GM12878 (cell line): ENCODE measurements around the gene EIF2S1. TPM values are rescaled to one million over a fixed set of nuclear protein-coding genes. Genes with fewer than 3 reads are reported as not detected.
A peak's percentile ranks its signal among the peaks of the same experiment; 100 is the strongest.

ENCODE experiments used
- ATF7 ChIP-seq: fragments of 450-650 bp; IDR thresholded peaks from 2 replicates; pipeline ENCODE4 v1.6.1; 2016; ENCODE audit warnings: low read depth, mild to moderate bottlenecking
- BACH1 ChIP-seq: fragments of 450-650 bp; IDR thresholded peaks from 2 replicates; pipeline ENCODE4 v1.6.1; 2017; ENCODE audit warnings: mild to moderate bottlenecking, borderline replicate concordance
- BCL11A ChIP-seq: IDR thresholded peaks from 2 replicates; pipeline ENCODE4 v1.6.1; 2011; ENCODE audit warnings: low read depth, low read length
- BHLHE40 ChIP-seq, 2 experiments: fragments of 450-650 bp in 1 of 2; IDR thresholded peaks; 2 replicates each; pipeline ENCODE4 v1.6.1; 2011 to 2017; ENCODE audit warnings: low read depth in 2 of 2, borderline replicate concordance in 1 of 2, improper control_type of control experiment in 1 of 2, low read length in 1 of 2, mild to moderate bottlenecking in 1 of 2
- CBX3 ChIP-seq: fragments of 200-600 bp; sonication (generic); IDR thresholded peaks from 2 replicates; pipeline ENCODE4 v1.6.1; 2016; ENCODE audit warnings: low read depth, borderline replicate concordance
- CREB1 ChIP-seq: IDR thresholded peaks from 2 replicates; pipeline ENCODE4 v1.6.1; 2012; ENCODE audit warnings: low read depth, mild to moderate bottlenecking, inconsistent platforms
- DPF2 ChIP-seq: fragments of 450-650 bp; IDR thresholded peaks from 2 replicates; pipeline ENCODE4 v1.6.1; 2017; ENCODE audit warnings: mild to moderate bottlenecking
- HCFC1 ChIP-seq: fragments of 150-350 bp; IDR thresholded peaks from 2 replicates; pipeline ENCODE4 v1.6.1; 2014; ENCODE audit warnings: low read length
- MTA2 ChIP-seq: fragments of 450-650 bp; IDR thresholded peaks from 2 replicates; pipeline ENCODE4 v1.6.1; 2016; ENCODE audit warnings: low read depth, mild to moderate bottlenecking, moderate library complexity
- NBN ChIP-seq: fragments of 450-650 bp; IDR thresholded peaks from 2 replicates; pipeline ENCODE4 v1.6.1; 2016
- NFYB ChIP-seq: IDR thresholded peaks from 2 replicates; pipeline ENCODE4 v1.6.1; 2011; ENCODE audit warnings: low read depth, mild to moderate bottlenecking, low read length, improper control_type of control experiment, moderate library complexity; ENCODE audit not compliant: insufficient read depth
- PAX8 ChIP-seq: fragments of 450-650 bp; IDR thresholded peaks from 2 replicates; pipeline ENCODE4 v1.6.1; 2017; ENCODE audit warnings: mild to moderate bottlenecking, moderate library complexity
- RAD51 ChIP-seq: fragments of 450-650 bp; IDR thresholded peaks from 2 replicates; pipeline ENCODE4 v1.6.1; 2016; ENCODE audit warnings: moderate library complexity, mild to moderate bottlenecking, inconsistent platforms
- RB1 ChIP-seq: fragments of 450-650 bp; formaldehyde crosslinking; IDR thresholded peaks from 2 replicates; pipeline ENCODE4 v1.6.1; 2017; ENCODE audit warnings: mild to moderate bottlenecking, borderline replicate concordance
- SMAD5 ChIP-seq: IDR thresholded peaks from 2 replicates; pipeline ENCODE4 v1.6.1; 2016; ENCODE audit warnings: antibody characterized with exemption, low read depth
- SMC3 ChIP-seq: IDR thresholded peaks from 2 replicates; pipeline ENCODE4 v1.6.1; 2011; ENCODE audit warnings: low read length, improper control_type of control experiment, borderline replicate concordance
- SUZ12 ChIP-seq: fragments of 200-600 bp; sonication (generic); IDR thresholded peaks from one replicate; pipeline ENCODE4 v1.6.1; 2018; ENCODE audit warnings: antibody characterized with exemption, mild to moderate bottlenecking; ENCODE audit not compliant: unreplicated experiment
- TARDBP ChIP-seq: IDR thresholded peaks from 2 replicates; pipeline ENCODE4 v1.6.1; 2016; ENCODE audit warnings: borderline replicate concordance
- ZBED1 ChIP-seq: IDR thresholded peaks from 2 replicates; pipeline ENCODE4 v1.6.1; 2016; ENCODE audit warnings: borderline replicate concordance
- ZNF217 ChIP-seq: fragments of 450-650 bp; IDR thresholded peaks from 2 replicates; pipeline ENCODE4 v1.6.1; 2017; ENCODE audit warnings: antibody characterized with exemption, mild to moderate bottlenecking
- ZNF274 ChIP-seq: IDR thresholded peaks from one replicate; pipeline ENCODE4 v1.8.0; 2011; ENCODE audit not compliant: insufficient read length, insufficient read depth
- polyA plus RNA-seq, 11 experiments: library from polyadenylated mRNA; depleted of rRNA in 4 of 11; unstranded in 6 of 11; stranded (reverse) in 5 of 11; fragments of >200 nt; fragmentation: Nextera tagmentation in 4 of 11; fragmentation: Illumina TruSeq in 1 of 11; extraction: Ambion mirVana in 4 of 11; extraction: Trizol in 1 of 11; gene quantifications; 1 replicate in 1 of 11; 2 replicates in 10 of 11; pipeline versions ENCODE4 v1.2.1 to v1.2.3, GENCODE V29; 2011 to 2016; ENCODE audit warnings: inconsistent platforms in 2 of 11, missing spikeins in 2 of 11, low read depth in 1 of 11
- total RNA-seq, 4 experiments: library from RNA; depleted of rRNA in 3 of 4; stranded (reverse); fragments of >200 nt in 3 of 4; fragmentation: Illumina TruSeq in 1 of 4; extraction: Trizol in 1 of 4; gene quantifications; 2 replicates each; pipeline versions ENCODE4 v1.2.1 to v1.2.3, GENCODE V29; 2013 to 2021
- TF ChIP-seq, protein P1 (sequence below): fragments of 450-650 bp; formaldehyde crosslinking; IDR thresholded peaks from 2 replicates; pipeline ENCODE4 v1.4.0; 2022; ENCODE audit warnings: mild to moderate bottlenecking, moderate library complexity
- TF ChIP-seq, protein P2 (sequence below): IDR thresholded peaks from 2 replicates; pipeline ENCODE4 v1.6.1; 2011; ENCODE audit warnings: mild to moderate bottlenecking, low read depth, low read length, moderate library complexity; ENCODE audit not compliant: insufficient replicate concordance
- TF ChIP-seq, protein P3 (sequence below): IDR thresholded peaks from 2 replicates; pipeline ENCODE4 v1.6.1; 2011; ENCODE audit warnings: borderline replicate concordance, low read depth, mild to moderate bottlenecking, moderate library complexity, low read length; ENCODE audit not compliant: insufficient read depth, poor library complexity, severe bottlenecking
- TF ChIP-seq, protein P4 (sequence below): IDR thresholded peaks from 2 replicates; pipeline ENCODE4 v1.6.1; 2012; ENCODE audit warnings: low read depth, low read length, improper control_type of control experiment
- TF ChIP-seq, protein P5 (sequence below): IDR thresholded peaks from 2 replicates; pipeline ENCODE4 v1.6.1; 2011; ENCODE audit warnings: borderline replicate concordance, low read depth, mild to moderate bottlenecking, moderate library complexity, mixed read lengths, low read length; ENCODE audit not compliant: insufficient read depth; ENCODE audit errors: extremely low read length

EIF2S1 gene
- total and polyA plus RNA-seq, 10 of the 15 experiments (the other 5 are each of a cell fraction or from before 2014, with no cell fraction given) = 155 to 563 (median 262) TPM

DNA sequence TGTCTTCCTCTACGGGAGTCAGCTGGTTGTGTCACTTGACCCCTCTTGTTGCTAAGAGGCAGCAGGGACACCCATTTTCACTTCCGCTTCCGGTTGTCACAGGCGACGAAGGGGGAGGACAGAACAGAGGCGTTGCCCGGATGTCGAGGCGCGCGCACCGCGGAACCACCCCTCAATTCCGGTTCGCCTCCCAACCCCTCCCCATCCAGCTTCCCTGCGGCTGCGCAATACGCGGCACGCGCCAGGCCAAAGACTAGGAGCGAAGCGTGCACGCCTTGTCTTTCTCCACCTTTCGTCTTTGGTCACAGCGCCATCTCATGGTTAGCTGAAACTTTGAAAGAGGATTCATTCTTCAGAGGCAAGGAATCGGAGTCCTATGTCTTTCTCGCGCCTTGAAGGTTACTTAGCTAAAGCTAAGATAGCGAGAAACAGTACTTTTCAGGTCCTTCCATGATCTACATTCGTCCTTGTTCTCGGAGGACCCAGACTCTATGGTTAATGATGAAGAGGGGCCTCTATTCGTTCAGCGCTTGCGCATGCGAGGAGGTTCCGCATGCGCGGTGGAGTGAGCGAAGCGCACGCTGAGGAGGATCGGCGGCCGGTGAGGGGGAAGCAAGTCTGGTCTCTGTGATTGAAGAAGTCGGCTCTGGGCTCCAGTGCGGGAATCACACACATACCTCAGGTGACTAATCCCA, at the start of gene EIF2S1, which contains the start of gene ATP6V1D (continued):
- TF ChIP-seq CREB1 (peak; percentile 90), SUZ12 (no peak), HCFC1 (peak; percentile 46), NFYB (no peak), TARDBP (no peak), NBN (peak; percentile 96), RB1 (no peak; the same call in 1 of the 2 replicates), PAX8 (no peak), RAD51 (peak; percentile 98), SMAD5 (peak; percentile 91), ZNF274 (no peak), ATF7 (peak; percentile 67), ZBED1 (no peak), SMC3 (no peak), CBX3 (no peak), BCL11A (no peak), DPF2 (no peak), ZNF217 (no peak), BHLHE40 (IDR thresholded peaks at IDR 0.05; ENCODE audit: borderline replicate concordance in 1 of 2, low read depth in 2 of 2, low read length in 1 of 2) (peak; percentile 98 to 99), BACH1 (no peak), MTA2 (0 out of 2 replicates have a peak, but pooled peaks have one; percentile 9)
- TF ChIP-seq, protein P1, sequence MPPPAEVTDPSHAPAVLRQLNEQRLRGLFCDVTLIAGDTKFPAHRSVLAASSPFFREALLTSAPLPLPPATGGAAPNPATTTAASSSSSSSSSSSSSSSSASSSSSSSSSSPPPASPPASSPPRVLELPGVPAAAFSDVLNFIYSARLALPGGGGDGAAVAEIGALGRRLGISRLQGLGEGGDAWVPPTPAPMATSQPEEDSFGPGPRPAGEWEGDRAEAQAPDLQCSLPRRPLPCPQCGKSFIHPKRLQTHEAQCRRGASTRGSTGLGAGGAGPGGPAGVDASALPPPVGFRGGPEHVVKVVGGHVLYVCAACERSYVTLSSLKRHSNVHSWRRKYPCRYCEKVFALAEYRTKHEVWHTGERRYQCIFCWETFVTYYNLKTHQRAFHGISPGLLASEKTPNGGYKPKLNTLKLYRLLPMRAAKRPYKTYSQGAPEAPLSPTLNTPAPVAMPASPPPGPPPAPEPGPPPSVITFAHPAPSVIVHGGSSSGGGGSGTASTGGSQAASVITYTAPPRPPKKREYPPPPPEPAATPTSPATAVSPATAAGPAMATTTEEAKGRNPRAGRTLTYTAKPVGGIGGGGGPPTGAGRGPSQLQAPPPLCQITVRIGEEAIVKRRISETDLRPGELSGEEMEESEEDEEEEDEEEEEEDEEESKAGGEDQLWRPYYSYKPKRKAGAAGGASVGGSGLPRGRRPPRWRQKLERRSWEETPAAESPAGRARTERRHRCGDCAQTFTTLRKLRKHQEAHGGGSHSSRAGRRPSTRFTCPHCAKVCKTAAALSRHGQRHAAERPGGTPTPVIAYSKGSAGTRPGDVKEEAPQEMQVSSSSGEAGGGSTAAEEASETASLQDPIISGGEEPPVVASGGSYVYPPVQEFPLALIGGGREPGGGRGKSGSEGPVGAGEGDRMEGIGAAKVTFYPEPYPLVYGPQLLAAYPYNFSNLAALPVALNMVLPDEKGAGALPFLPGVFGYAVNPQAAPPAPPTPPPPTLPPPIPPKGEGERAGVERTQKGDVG (CRISPR knock-in tag) = no peak
- TF ChIP-seq, protein P2, sequence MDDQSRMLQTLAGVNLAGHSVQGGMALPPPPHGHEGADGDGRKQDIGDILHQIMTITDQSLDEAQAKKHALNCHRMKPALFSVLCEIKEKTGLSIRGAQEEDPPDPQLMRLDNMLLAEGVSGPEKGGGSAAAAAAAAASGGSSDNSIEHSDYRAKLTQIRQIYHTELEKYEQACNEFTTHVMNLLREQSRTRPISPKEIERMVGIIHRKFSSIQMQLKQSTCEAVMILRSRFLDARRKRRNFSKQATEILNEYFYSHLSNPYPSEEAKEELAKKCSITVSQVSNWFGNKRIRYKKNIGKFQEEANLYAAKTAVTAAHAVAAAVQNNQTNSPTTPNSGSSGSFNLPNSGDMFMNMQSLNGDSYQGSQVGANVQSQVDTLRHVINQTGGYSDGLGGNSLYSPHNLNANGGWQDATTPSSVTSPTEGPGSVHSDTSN = peak; percentile 65
- TF ChIP-seq, protein P3, sequence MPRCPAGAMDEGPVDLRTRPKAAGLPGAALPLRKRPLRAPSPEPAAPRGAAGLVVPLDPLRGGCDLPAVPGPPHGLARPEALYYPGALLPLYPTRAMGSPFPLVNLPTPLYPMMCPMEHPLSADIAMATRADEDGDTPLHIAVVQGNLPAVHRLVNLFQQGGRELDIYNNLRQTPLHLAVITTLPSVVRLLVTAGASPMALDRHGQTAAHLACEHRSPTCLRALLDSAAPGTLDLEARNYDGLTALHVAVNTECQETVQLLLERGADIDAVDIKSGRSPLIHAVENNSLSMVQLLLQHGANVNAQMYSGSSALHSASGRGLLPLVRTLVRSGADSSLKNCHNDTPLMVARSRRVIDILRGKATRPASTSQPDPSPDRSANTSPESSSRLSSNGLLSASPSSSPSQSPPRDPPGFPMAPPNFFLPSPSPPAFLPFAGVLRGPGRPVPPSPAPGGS = no peak
- TF ChIP-seq, protein P4, sequence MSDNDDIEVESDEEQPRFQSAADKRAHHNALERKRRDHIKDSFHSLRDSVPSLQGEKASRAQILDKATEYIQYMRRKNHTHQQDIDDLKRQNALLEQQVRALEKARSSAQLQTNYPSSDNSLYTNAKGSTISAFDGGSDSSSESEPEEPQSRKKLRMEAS = peak; percentile 87
- TF ChIP-seq, protein P5, sequence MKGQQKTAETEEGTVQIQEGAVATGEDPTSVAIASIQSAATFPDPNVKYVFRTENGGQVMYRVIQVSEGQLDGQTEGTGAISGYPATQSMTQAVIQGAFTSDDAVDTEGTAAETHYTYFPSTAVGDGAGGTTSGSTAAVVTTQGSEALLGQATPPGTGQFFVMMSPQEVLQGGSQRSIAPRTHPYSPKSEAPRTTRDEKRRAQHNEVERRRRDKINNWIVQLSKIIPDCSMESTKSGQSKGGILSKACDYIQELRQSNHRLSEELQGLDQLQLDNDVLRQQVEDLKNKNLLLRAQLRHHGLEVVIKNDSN = peak; percentile 78
